CD4-positive, alpha-beta T cell (primary cell): Measurements from ENCODE around the gene LRP1B. TPM values are rescaled to one million over a fixed set of nuclear protein-coding genes. Genes with fewer than 3 reads are reported as not detected.

Experiments used
- ATAC-seq: fragments of 200-7000 bp; cut with Tn5 transposase; one replicate; pipeline ENCODE4 v1.10.0; 2022; ENCODE audit warnings: mild to moderate bottlenecking; ENCODE audit not compliant: poor library complexity
- CTCF ChIA-PET: fragments of 350-600 bp; sonication (Branson Sonifier 250); formaldehyde crosslinking; loops from one replicate; lab custom pipeline; 2021; ENCODE audit warnings: antibody characterized with exemption, inconsistent platforms; lab: Charles Lee
- POLR2A ChIA-PET: fragments of 350-600 bp; sonication (Branson Sonifier 250); formaldehyde crosslinking; loops from one replicate; lab custom pipeline; 2021; ENCODE audit warnings: antibody characterized with exemption, inconsistent platforms; lab: Charles Lee
- DNase-seq, 14 experiments: peaks; one replicate each; pipeline ENCODE4 v3.0.0-alpha.2; 2013 to 2020; ENCODE audit warnings: mixed read lengths in 2 of 14
- H3K27ac ChIP-seq, 2 donors: one replicate each; pipeline versions ENCODE4 v1.5.1 to v1.7.0; 2013; ENCODE audit warnings: low read length in 2 of 2, low read depth in 1 of 2, mild to moderate bottlenecking in 1 of 2
- H3K27me3 ChIP-seq, 2 experiments: 1 replicate in 1 of 2; 2 replicates in 1 of 2; pipeline versions ENCODE4 v1.6.1 to v1.7.0; 2013; ENCODE audit warnings: low read length in 2 of 2, control low read depth in 1 of 2, mild to moderate bottlenecking in 1 of 2, moderate library complexity in 1 of 2; ENCODE audit not compliant: insufficient read depth in 2 of 2, control insufficient read depth in 1 of 2
- H3K36me3 ChIP-seq: one replicate; pipeline ENCODE4 v1.6.1; 2013; ENCODE audit warnings: low read length, control low read depth; ENCODE audit not compliant: insufficient read depth
- H3K4me1 ChIP-seq: one replicate; pipeline ENCODE4 v1.6.1; 2013; ENCODE audit warnings: low read length, control low read depth; ENCODE audit not compliant: insufficient read depth
- H3K4me3 ChIP-seq: one replicate; pipeline ENCODE4 v1.5.1; 2013; ENCODE audit warnings: mild to moderate bottlenecking, low read length, moderate library complexity
- H3K9me3 ChIP-seq, 2 experiments: 1 replicate in 1 of 2; 2 replicates in 1 of 2; pipeline versions ENCODE4 v1.6.1 to v1.7.0; 2013; ENCODE audit warnings: low read length in 2 of 2, mild to moderate bottlenecking in 2 of 2, control low read depth in 1 of 2, moderate library complexity in 1 of 2; ENCODE audit not compliant: control insufficient read depth in 1 of 2, insufficient read depth in 1 of 2
- H3K27ac Mint-ChIP-seq: one replicate; pipeline ENCODE4 v1.8.0; 2020; ENCODE audit warnings: mixed read lengths
- H3K27me3 Mint-ChIP-seq: one replicate; pipeline ENCODE4 v1.8.0; 2021; ENCODE audit warnings: mixed read lengths
- H3K36me3 Mint-ChIP-seq: one replicate; pipeline ENCODE4 v1.8.0; 2021; ENCODE audit warnings: low read depth, mixed read lengths
- H3K4me1 Mint-ChIP-seq: one replicate; pipeline ENCODE4 v1.8.0; 2021; ENCODE audit warnings: low read depth, mixed read lengths
- H3K4me3 Mint-ChIP-seq: one replicate; pipeline ENCODE4 v1.8.0; 2020; ENCODE audit warnings: mild to moderate bottlenecking, mixed read lengths
- H3K9me3 Mint-ChIP-seq: one replicate; pipeline ENCODE4 v1.8.0; 2020; ENCODE audit warnings: mixed read lengths
- intact Hi-C, 2 experiments: fragments of 100-400 bp; cut with DNase I in 1 of 2; cut with micrococcal nuclease in 1 of 2; formaldehyde crosslinking; loops; one replicate each; pipeline versions ENCODE4 v1.15.1 to v1.9.0; 2023 to 2025; cut with DNase I, micrococcal nuclease
- total RNA-seq, 174 experiments: library from RNA in 2 of 174; stranded (reverse) in 2 of 174; gene quantifications; one replicate each; pipeline ENCODE4 v1.2.3 and lab custom pipeline; 2021 to 2026
- TF ChIP-seq, protein P1 (sequence below): fragments of 200-600 bp; IDR thresholded peaks from one replicate; pipeline ENCODE4 v1.8.0; 2022; ENCODE audit warnings: antibody characterized with exemption, mild to moderate bottlenecking

Gene LRP1B
- total RNA-seq, 2 experiments from 2014 or later, result not detected

DNA sequence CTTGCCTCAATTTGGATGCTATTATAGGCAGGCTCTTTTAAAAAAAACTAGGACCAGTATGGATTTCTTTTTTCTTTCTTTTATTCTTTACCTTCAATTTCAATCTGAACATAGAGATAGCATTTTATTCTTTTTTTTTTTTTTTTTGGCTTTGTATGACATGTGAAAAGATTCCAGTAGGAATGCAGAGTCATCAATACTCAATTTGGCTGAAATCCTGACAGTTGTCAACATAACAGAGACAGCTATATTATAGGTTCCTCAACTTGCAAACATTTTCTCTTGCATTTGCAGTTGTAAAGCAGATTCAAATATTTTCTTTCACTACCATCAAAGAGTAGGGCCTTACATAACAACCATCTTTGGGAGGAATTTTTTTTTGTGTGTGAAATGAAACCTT is 334.4 kb downstream of the LRP1B start:
- Histone ChIP-seq H3K27ac (no peak overlapping the region), H3K36me3 (no peaks in the 10 kb centered on the region), H3K9me3 (no peaks in the 10 kb centered on the region), H3K4me3 (no peak overlapping the region), H3K27me3 (no peaks in the 10 kb centered on the region), H3K4me1 (no peaks in the 10 kb centered on the region)
- no peaks in the 10 kb centered on the region for H3K4me1 Mint-ChIP-seq
- H3K9me3 Mint-ChIP-seq, result peaks cover 13% of the 10 kb centered on the region
- POLR2A ChIA-PET, result no interaction called here
- H3K27me3 Mint-ChIP-seq, result no peaks in the 10 kb centered on the region
- ATAC-seq, result no peak
- no peak for DNase-seq
- H3K27ac Mint-ChIP-seq, result no peak overlapping the region
- TF ChIP-seq, protein P1, sequence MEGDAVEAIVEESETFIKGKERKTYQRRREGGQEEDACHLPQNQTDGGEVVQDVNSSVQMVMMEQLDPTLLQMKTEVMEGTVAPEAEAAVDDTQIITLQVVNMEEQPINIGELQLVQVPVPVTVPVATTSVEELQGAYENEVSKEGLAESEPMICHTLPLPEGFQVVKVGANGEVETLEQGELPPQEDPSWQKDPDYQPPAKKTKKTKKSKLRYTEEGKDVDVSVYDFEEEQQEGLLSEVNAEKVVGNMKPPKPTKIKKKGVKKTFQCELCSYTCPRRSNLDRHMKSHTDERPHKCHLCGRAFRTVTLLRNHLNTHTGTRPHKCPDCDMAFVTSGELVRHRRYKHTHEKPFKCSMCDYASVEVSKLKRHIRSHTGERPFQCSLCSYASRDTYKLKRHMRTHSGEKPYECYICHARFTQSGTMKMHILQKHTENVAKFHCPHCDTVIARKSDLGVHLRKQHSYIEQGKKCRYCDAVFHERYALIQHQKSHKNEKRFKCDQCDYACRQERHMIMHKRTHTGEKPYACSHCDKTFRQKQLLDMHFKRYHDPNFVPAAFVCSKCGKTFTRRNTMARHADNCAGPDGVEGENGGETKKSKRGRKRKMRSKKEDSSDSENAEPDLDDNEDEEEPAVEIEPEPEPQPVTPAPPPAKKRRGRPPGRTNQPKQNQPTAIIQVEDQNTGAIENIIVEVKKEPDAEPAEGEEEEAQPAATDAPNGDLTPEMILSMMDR, result no peak
- H3K4me3 Mint-ChIP-seq, result no peak overlapping the region
- no peaks in the 10 kb centered on the region for H3K36me3 Mint-ChIP-seq
- intact Hi-C loops, result no loop called here
- CTCF ChIA-PET, result no interaction called here

DNA sequence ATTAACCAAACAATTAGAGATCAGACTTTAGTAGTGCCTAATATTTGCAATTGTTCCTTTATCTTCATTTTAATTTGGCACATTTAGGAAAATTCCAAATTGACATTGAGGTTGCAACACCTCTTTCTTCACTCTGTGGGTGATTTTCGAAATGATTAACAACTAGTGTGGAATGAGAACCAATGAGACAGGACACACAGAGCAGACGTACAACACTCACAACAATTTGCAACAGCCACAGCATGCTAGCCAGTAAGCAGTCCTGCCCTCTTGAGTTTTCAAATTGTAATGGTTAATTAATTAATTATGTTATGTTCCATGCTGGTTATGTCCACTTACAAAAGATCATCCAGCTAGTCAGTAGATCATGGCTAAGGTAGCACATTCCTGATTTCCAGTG is 339.3 kb downstream of the LRP1B start:
- no peaks in the 10 kb centered on the region for H3K27me3 Mint-ChIP-seq
- no peaks in the 10 kb centered on the region for H3K27me3 ChIP-seq
- TF ChIP-seq, protein P1, result no peak
- intact Hi-C loops, result no loop called here
- H3K4me3 ChIP-seq, result no peak overlapping the region
- H3K27ac Mint-ChIP-seq, result no peak overlapping the region
- H3K4me1 ChIP-seq, result no peaks in the 10 kb centered on the region
- ATAC-seq (no peak), DNase-seq (no peak)
- H3K36me3 Mint-ChIP-seq, result no peaks in the 10 kb centered on the region
- H3K9me3 ChIP-seq, result no peaks in the 10 kb centered on the region
- no peaks in the 10 kb centered on the region for H3K36me3 ChIP-seq
- H3K9me3 Mint-ChIP-seq, result peaks cover 2% of the 10 kb centered on the region
- no peaks in the 10 kb centered on the region for H3K4me1 Mint-ChIP-seq
- no peak overlapping the region for H3K27ac ChIP-seq
- H3K4me3 Mint-ChIP-seq, result no peak overlapping the region
- ChIA-PET POLR2A (no interaction called here), CTCF (no interaction called here)

DNA sequence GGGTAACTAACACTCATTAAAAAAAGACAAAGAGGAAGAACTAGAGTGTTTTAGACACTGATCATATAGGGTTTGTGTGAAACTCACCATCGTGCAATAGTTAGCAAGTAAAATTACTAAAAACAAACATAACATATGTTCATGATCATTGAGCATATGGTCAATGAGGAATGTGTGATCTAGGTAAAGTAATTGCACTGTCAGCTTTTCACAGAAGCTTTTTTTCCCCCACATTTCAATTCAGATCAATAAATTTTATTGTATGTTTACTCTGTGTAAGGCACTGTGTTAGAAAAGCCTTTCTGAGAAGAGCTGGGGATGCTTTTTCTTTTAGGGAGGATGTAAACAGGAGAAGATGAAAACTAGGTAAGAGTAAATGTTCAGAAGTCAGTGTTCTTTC is 348.2 kb downstream of the LRP1B start:
- CTCF ChIA-PET, result no interaction called here
- DNase-seq (no peak), ATAC-seq (no peak)
- H3K27me3 Mint-ChIP-seq, result no peaks in the 10 kb centered on the region
- no peaks in the 10 kb centered on the region for H3K4me1 Mint-ChIP-seq
- H3K4me3 Mint-ChIP-seq, result no peak overlapping the region
- Histone ChIP-seq H3K36me3 (no peaks in the 10 kb centered on the region), H3K4me3 (no peak overlapping the region), H3K27ac (no peak overlapping the region), H3K4me1 (no peaks in the 10 kb centered on the region), H3K9me3 (no peaks in the 10 kb centered on the region), H3K27me3 (no peaks in the 10 kb centered on the region)
- H3K36me3 Mint-ChIP-seq, result no peaks in the 10 kb centered on the region
- H3K27ac Mint-ChIP-seq, result no peak overlapping the region
- TF ChIP-seq, protein P1, result no peak
- intact Hi-C loops, result no loop called here
- POLR2A ChIA-PET, result no interaction called here
- peaks cover 3% of the 10 kb centered on the region for H3K9me3 Mint-ChIP-seq
